Type B pancreatic cell (in vitro differentiated cells): ENCODE measurements around the gene ADRM1. TPM values are rescaled to one million over a fixed set of nuclear protein-coding genes. Genes with fewer than 3 reads are reported as not detected.

Experiments used
- DNase-seq: peaks from one replicate; pipeline ENCODE4 v3.0.0; 2021; ENCODE audit warnings: mixed read lengths; ENCODE audit not compliant: unreplicated experiment; ENCODE audit errors: extremely low spot score
- H3K27ac Mint-ChIP-seq: 2 replicates; pipeline ENCODE4 v1.8.0; 2021; ENCODE audit warnings: mild to moderate bottlenecking, mixed read lengths
- H3K27me3 Mint-ChIP-seq: 2 replicates; pipeline ENCODE4 v1.8.0; 2021; ENCODE audit warnings: mixed read lengths
- H3K36me3 Mint-ChIP-seq: 2 replicates; pipeline ENCODE4 v1.8.0; 2021; ENCODE audit warnings: mixed read lengths
- H3K4me1 Mint-ChIP-seq: one replicate; pipeline ENCODE4 v1.8.0; 2021; ENCODE audit warnings: mixed read lengths; ENCODE audit not compliant: unreplicated experiment
- H3K4me3 Mint-ChIP-seq: 2 replicates; pipeline ENCODE4 v1.8.0; 2021; ENCODE audit warnings: mild to moderate bottlenecking, mixed read lengths
- H3K9me3 Mint-ChIP-seq: 2 replicates; pipeline ENCODE4 v1.8.0; 2021; ENCODE audit warnings: mixed read lengths
- total RNA-seq: library from RNA; stranded (reverse); gene quantifications from 2 replicates; pipeline ENCODE4 v1.2.1, GENCODE V29; 2021; ENCODE audit warnings: low replicate concordance
- TF ChIP-seq, protein P1 (sequence below): fragments of 200-600 bp; sonication (generic); conservative IDR thresholded peaks from 2 replicates; pipeline ENCODE4 v1.5.0; 2021; ENCODE audit warnings: antibody characterized with exemption, mild to moderate bottlenecking

The ADRM1 gene
- total RNA-seq, 1 donor from 2014 or later: 67.2 TPM

DNA sequence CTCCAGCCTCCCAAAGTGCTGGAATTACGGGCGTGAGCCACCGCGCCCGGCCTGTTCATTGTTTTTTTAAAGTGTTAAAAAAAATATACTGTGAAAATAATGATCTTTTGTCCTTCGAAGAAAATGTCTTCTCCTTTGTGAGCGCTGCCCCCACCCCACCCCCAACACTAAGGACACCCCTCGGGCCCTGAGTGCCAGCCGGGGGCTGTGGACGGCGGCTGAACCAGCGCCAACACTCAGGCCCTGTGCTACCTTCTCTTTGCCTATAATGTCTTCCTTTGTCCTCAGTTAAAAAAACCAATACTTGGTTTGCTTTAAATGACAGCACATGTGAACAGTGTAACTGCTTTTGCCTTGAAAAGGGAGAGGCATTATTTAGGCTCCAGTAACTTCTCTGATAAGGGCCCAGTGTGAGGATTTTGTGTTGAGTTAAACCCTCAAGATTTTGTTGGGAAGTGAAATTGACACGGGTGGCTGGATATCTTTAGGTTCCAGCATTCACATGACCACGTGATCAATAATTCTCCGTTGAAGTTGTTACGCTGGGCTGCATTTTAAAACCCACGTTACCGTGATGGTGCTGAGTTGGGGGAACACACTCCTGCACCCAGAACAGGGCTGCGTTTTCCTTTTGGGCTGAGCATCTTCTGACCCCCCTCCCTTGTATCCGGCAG lies 9.5 kb upstream of the ADRM1 start:
- H3K4me3 Mint-ChIP-seq: no peak overlapping the region
- H3K27me3 Mint-ChIP-seq: no peaks in the 10 kb centered on the region
- no peak for DNase-seq
- H3K4me1 Mint-ChIP-seq: no peaks in the 10 kb centered on the region
- H3K36me3 Mint-ChIP-seq: peaks cover 3% of the 10 kb centered on the region
- TF ChIP-seq, protein P1, sequence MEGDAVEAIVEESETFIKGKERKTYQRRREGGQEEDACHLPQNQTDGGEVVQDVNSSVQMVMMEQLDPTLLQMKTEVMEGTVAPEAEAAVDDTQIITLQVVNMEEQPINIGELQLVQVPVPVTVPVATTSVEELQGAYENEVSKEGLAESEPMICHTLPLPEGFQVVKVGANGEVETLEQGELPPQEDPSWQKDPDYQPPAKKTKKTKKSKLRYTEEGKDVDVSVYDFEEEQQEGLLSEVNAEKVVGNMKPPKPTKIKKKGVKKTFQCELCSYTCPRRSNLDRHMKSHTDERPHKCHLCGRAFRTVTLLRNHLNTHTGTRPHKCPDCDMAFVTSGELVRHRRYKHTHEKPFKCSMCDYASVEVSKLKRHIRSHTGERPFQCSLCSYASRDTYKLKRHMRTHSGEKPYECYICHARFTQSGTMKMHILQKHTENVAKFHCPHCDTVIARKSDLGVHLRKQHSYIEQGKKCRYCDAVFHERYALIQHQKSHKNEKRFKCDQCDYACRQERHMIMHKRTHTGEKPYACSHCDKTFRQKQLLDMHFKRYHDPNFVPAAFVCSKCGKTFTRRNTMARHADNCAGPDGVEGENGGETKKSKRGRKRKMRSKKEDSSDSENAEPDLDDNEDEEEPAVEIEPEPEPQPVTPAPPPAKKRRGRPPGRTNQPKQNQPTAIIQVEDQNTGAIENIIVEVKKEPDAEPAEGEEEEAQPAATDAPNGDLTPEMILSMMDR: no peak
- H3K27ac Mint-ChIP-seq: no peak overlapping the region
- H3K9me3 Mint-ChIP-seq: no peaks in the 10 kb centered on the region

DNA sequence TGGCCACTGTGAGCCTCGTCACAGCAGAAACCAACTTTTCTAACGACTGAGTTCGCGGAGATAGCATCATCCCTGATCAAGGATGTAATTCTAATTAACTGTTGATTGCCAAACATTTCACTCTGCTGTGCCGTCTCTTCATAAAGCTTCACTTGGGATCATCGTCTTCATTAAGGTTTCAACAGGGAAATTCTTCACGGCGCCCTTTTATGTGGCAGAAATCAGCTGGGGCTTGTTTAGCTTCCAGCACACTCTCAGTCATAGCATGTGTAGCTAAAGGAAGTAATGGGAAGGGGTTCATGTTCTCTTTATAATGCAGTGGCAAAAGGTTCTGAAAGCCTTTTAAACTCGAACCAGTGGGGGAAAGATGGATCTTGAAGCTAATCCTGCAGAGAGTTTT lies 8.9 kb upstream of the ADRM1 start:
- no peak overlapping the region for H3K27ac Mint-ChIP-seq
- H3K4me1 Mint-ChIP-seq: no peaks in the 10 kb centered on the region
- TF ChIP-seq, protein P1: no peak
- no peaks in the 10 kb centered on the region for H3K9me3 Mint-ChIP-seq
- no peak for DNase-seq
- peaks cover 3% of the 10 kb centered on the region for H3K36me3 Mint-ChIP-seq
- no peak overlapping the region for H3K4me3 Mint-ChIP-seq
- no peaks in the 10 kb centered on the region for H3K27me3 Mint-ChIP-seq

DNA sequence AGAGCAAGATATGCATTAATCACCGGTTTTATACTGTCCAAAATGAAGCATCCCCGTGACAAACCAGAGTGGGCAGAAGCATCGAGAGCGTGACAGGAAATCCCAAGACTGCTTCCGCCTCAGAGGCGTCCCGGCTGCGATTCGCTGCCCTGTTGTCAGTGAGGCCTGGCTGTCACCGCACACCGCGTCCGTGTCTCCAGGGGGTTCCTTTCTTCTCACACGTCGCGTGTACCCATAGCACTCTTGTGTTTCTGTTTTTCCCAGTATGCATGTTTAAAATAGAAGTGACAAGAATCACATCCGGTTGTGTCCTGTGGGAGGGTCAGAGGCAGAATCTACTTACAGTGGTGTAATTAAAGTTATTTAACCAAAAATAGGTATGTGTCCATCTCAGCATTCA lies 8.3 kb upstream of the ADRM1 start:
- Mint-ChIP-seq H3K4me1 (no peaks in the 10 kb centered on the region), H3K27ac (no peak overlapping the region), H3K27me3 (no peaks in the 10 kb centered on the region), H3K9me3 (no peaks in the 10 kb centered on the region), H3K36me3 (peaks cover 3% of the 10 kb centered on the region), H3K4me3 (no peak overlapping the region)
- TF ChIP-seq, protein P1: no peak
- no peak for DNase-seq

DNA sequence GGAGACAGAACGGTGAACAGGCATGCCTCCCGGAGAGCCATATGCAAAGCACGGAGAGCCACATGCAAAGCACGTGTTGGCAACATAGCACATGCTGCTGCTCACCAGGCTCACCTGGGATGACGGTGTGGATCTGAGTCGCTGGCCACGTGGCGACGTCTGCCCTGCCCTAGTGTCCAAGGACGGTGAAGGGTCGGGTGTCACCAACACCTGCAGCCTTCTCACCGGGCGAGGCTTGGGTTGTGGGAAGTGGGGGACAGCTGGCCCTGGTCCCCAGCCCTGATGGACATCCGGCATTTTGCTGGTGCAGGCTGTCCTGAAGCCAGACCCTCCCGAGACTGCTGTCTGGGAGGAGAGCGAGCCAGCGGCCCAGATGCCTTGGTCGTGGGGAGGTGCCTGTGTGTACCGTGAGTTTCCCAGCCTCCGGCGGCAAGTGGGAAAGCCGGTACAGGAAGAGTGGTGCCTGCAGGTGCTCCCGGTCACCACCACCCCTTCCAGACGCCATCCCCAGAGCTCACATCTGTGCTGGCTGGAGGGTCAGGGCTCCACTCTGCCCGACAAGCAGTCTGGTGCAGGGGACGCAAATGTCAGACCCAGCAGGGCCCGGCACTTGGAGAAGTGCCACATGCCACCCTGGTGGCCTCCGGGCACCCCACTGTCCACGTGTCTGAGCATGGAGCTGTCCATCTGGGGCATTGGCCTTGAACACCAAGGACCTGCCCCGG lies 5.9 kb upstream of the ADRM1 start:
- H3K36me3 Mint-ChIP-seq: peaks cover 3% of the 10 kb centered on the region
- no peak for DNase-seq
- H3K4me3 Mint-ChIP-seq: no peak overlapping the region
- no peak overlapping the region for H3K27ac Mint-ChIP-seq
- no peaks in the 10 kb centered on the region for H3K4me1 Mint-ChIP-seq
- H3K9me3 Mint-ChIP-seq: no peaks in the 10 kb centered on the region
- no peaks in the 10 kb centered on the region for H3K27me3 Mint-ChIP-seq
- TF ChIP-seq, protein P1: no peak

DNA sequence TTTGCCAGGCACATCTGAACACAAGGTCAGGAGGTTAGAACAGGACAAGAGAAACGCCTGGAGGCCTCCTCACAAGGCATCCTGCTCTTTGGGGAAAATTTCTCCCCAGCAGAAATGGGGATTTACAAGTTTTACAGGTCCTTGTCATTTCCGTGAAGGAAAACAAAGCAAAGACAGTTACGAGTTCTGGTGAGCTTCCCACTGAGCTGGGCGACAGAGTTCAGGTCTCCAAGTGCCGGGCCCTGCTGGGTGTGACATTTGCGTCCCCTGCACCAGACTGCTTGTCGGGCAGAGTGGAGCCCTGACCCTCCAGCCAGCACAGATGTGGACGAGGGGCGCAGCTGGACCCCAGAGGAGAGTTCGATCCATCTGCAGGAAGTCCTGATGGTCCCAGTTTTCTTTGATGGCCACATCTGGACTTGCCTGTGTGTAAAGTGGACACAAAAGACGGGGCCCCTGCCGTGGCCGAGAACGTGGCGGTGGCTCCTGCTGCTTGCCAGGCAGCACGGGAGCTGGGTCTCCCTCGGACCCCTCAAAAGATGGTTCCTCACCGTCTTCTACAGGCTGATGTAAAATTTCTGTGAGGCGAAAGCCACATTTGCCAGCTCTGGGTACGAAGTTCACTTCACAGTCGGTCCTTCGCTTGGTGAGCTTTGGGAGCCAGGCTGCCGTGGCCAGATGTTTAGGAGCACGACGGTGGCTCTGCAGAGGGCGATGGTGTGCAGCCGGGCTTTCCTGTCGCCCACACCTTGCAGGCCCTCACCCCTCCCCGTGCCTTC lies 5.2 kb upstream of the ADRM1 start:
- TF ChIP-seq, protein P1: no peak
- Mint-ChIP-seq H3K9me3 (no peaks in the 10 kb centered on the region), H3K27me3 (no peaks in the 10 kb centered on the region), H3K36me3 (no peaks in the 10 kb centered on the region), H3K4me1 (no peaks in the 10 kb centered on the region), H3K27ac (no peak overlapping the region), H3K4me3 (no peak overlapping the region)
- no peak for DNase-seq
